ENCODE results near the gene IL17F.

DNA sequence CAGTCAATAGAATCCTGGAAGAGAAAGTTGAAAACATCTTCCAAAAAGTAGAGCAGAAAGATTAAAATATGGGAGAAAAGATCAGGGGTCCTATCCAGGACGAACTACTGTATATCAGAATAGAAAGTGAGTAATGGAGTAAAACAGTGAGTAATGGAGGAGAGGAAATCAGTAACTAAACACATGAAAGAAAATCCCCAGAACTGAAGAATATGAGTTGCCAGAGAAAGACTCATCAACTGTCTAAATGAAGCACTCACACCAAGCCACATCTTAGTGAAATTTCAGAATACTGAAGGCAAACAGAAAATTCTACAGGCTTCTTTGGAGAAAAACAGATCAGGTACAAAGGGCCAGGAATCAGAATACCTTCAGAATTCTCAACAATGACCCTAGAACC, 43.3 kb downstream of the IL17F start:
- TF ChIP-seq EZH2 (IDR thresholded peaks at IDR 0.05; ENCODE audit: insufficient read depth, poor library complexity, severe bottlenecking) (no peak), EZH2phosphoT487 (IDR thresholded peaks at IDR 0.05; ENCODE audit: insufficient read depth, low read depth) (no peak)

Data from GM23248 (cell line).